ENCODE results near the gene NIPAL3.

DNA sequence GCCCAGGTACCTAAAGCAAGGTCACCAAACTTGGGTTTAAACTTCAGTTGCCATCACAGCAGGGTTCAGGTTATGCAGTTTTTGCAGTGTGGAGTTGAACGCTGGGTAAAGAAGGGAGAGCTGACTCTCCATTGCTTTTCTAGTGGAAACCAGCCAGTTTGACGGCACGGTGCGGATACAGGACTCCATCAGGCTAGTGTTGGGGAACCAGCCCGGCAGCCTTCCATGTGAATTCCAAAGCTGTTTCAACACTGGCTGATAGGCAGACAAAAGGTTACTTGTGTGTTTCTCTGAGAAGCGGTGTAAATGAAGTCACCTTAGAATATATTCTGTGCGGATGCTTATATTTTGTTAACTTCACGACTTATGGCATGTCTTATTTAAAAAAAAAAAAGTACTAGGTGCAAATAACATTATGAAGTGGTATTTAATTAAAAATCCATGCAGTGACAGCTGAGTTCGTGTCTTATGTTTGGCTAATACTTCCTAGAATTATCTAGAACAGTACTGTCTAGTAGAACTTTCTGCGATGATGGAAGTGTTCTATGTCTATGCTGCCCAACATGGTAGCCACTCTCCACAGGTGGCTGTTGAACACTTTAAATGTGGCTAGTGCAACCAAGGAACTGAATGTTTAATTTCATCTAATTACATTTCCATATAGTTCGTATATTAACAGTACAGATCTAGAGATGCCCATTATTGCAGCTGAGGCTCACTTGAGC lies 57.1 kb downstream of the NIPAL3 start:
- no peak for TF ChIP-seq POLR2A (IDR thresholded peaks at IDR 0.05)
- TF ChIP-seq, protein P1, sequence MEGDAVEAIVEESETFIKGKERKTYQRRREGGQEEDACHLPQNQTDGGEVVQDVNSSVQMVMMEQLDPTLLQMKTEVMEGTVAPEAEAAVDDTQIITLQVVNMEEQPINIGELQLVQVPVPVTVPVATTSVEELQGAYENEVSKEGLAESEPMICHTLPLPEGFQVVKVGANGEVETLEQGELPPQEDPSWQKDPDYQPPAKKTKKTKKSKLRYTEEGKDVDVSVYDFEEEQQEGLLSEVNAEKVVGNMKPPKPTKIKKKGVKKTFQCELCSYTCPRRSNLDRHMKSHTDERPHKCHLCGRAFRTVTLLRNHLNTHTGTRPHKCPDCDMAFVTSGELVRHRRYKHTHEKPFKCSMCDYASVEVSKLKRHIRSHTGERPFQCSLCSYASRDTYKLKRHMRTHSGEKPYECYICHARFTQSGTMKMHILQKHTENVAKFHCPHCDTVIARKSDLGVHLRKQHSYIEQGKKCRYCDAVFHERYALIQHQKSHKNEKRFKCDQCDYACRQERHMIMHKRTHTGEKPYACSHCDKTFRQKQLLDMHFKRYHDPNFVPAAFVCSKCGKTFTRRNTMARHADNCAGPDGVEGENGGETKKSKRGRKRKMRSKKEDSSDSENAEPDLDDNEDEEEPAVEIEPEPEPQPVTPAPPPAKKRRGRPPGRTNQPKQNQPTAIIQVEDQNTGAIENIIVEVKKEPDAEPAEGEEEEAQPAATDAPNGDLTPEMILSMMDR (IDR thresholded peaks at IDR 0.05), result no peak

Measured in testis (tissue), 2 donors.